ENCODE results near the gene TGFB1.
A peak's percentile ranks its signal among the peaks of the same experiment; 100 is the strongest.

Gene TGFB1

GRCh38 chr19:41335467-41335866, 18.3 kb downstream of the TGFB1 start:
- Histone ChIP-seq H3K36me3 (ENCODE audit: control insufficient read depth, insufficient read depth, low read length, severe bottlenecking) (peaks cover 7% of the 10 kb centered on the region), H3K4me1 (ENCODE audit: control insufficient read depth, insufficient read depth, low read length) (peaks cover 3% of the 10 kb centered on the region), H3K4me3 (ENCODE audit: low read length) (no peak overlapping the region), H3K9me3 (ENCODE audit: control insufficient read depth, low read length) (no peaks in the 10 kb centered on the region), H3K9ac (ENCODE audit: low read length) (no peak overlapping the region), H3K27me3 (replicated peaks; ENCODE audit: control insufficient read depth, insufficient read depth, low read length) (no peaks in the 10 kb centered on the region)
- no peak for DNase-seq (ENCODE audit: low read depth)

GRCh38 chr19:41334793-41335192, 18.9 kb downstream of the TGFB1 start:
- Histone ChIP-seq H3K27me3 (replicated peaks; ENCODE audit: control insufficient read depth, insufficient read depth, low read length) (no peaks in the 10 kb centered on the region), H3K4me3 (ENCODE audit: low read length) (no peak overlapping the region), H3K4me1 (ENCODE audit: control insufficient read depth, insufficient read depth, low read length) (peaks cover 3% of the 10 kb centered on the region), H3K9me3 (ENCODE audit: control insufficient read depth, low read length) (no peaks in the 10 kb centered on the region), H3K36me3 (ENCODE audit: control insufficient read depth, insufficient read depth, low read length, severe bottlenecking) (peaks cover 7% of the 10 kb centered on the region), H3K9ac (ENCODE audit: low read length) (no peak overlapping the region)
- no peak for DNase-seq (ENCODE audit: low read depth)

- Histone ChIP-seq H3K9ac (ENCODE audit: low read length) (no peak overlapping the region), H3K9me3 (ENCODE audit: control insufficient read depth, low read length) (no peaks in the 10 kb centered on the region)
- no peak for DNase-seq (ENCODE audit: low read depth)
These were observed 21.3 kb downstream of the TGFB1 start for GRCh38 chr19:41332468-41332867.

GRCh38 chr19:41332000-41332399, 21.7 kb downstream of the TGFB1 start:
- Histone ChIP-seq H3K27me3 (replicated peaks; ENCODE audit: control insufficient read depth, insufficient read depth, low read length) (no peaks in the 10 kb centered on the region), H3K9me3 (ENCODE audit: control insufficient read depth, low read length) (no peaks in the 10 kb centered on the region), H3K9ac (ENCODE audit: low read length) (no peak overlapping the region), H3K36me3 (ENCODE audit: control insufficient read depth, insufficient read depth, low read length, severe bottlenecking) (peaks cover 17% of the 10 kb centered on the region), H3K4me3 (ENCODE audit: low read length) (no peak overlapping the region), H3K4me1 (ENCODE audit: control insufficient read depth, insufficient read depth, low read length) (peaks cover 3% of the 10 kb centered on the region)
- no peak for DNase-seq (ENCODE audit: low read depth)

More at GRCh38 chr19:41332468-41332867, 21.3 kb downstream of the TGFB1 start:
- no peak overlapping the region for H3K4me3 ChIP-seq (ENCODE audit: low read length)
- no peaks in the 10 kb centered on the region for H3K27me3 ChIP-seq (replicated peaks; ENCODE audit: control insufficient read depth, insufficient read depth, low read length)
- peaks cover 17% of the 10 kb centered on the region for H3K36me3 ChIP-seq (ENCODE audit: control insufficient read depth, insufficient read depth, low read length, severe bottlenecking)
- H3K4me1 ChIP-seq (ENCODE audit: control insufficient read depth, insufficient read depth, low read length): peaks cover 3% of the 10 kb centered on the region

GRCh38 chr19:41330946-41331678, 22.6 kb downstream of the TGFB1 start:
- Histone ChIP-seq H3K9me3 (ENCODE audit: control insufficient read depth, low read length) (no peaks in the 10 kb centered on the region), H3K27me3 (replicated peaks; ENCODE audit: control insufficient read depth, insufficient read depth, low read length) (no peaks in the 10 kb centered on the region), H3K4me3 (ENCODE audit: low read length) (no peak overlapping the region), H3K9ac (ENCODE audit: low read length) (no peak overlapping the region), H3K36me3 (ENCODE audit: control insufficient read depth, insufficient read depth, low read length, severe bottlenecking) (peaks cover 17% of the 10 kb centered on the region), H3K4me1 (ENCODE audit: control insufficient read depth, insufficient read depth, low read length) (peaks cover 6% of the 10 kb centered on the region)
- no peak for DNase-seq (ENCODE audit: low read depth)

- Histone ChIP-seq H3K36me3 (ENCODE audit: control insufficient read depth, insufficient read depth, low read length, severe bottlenecking) (peaks cover 17% of the 10 kb centered on the region), H3K4me3 (ENCODE audit: low read length) (no peak overlapping the region), H3K27me3 (replicated peaks; ENCODE audit: control insufficient read depth, insufficient read depth, low read length) (no peaks in the 10 kb centered on the region), H3K4me1 (ENCODE audit: control insufficient read depth, insufficient read depth, low read length) (peaks cover 12% of the 10 kb centered on the region), H3K9ac (ENCODE audit: low read length) (no peak overlapping the region), H3K9me3 (ENCODE audit: control insufficient read depth, low read length) (no peaks in the 10 kb centered on the region)
- DNase-seq (ENCODE audit: low read depth): no peak
These were observed 23.2 kb downstream of the TGFB1 start for GRCh38 chr19:41330481-41330880.

- DNase-seq (ENCODE audit: low read depth): no peak
- Histone ChIP-seq H3K9me3 (ENCODE audit: control insufficient read depth, low read length) (no peaks in the 10 kb centered on the region), H3K9ac (ENCODE audit: low read length) (no peak overlapping the region), H3K4me1 (ENCODE audit: control insufficient read depth, insufficient read depth, low read length) (peaks cover 25% of the 10 kb centered on the region), H3K27me3 (replicated peaks; ENCODE audit: control insufficient read depth, insufficient read depth, low read length) (no peaks in the 10 kb centered on the region), H3K36me3 (ENCODE audit: control insufficient read depth, insufficient read depth, low read length, severe bottlenecking) (peaks cover 14% of the 10 kb centered on the region), H3K4me3 (ENCODE audit: low read length) (no peak overlapping the region)
These were observed 24.9 kb downstream of the TGFB1 start for GRCh38 chr19:41328842-41329225.

- Histone ChIP-seq H3K9ac (ENCODE audit: low read length) (no peak overlapping the region), H3K9me3 (ENCODE audit: control insufficient read depth, low read length) (no peaks in the 10 kb centered on the region), H3K36me3 (ENCODE audit: control insufficient read depth, insufficient read depth, low read length, severe bottlenecking) (peaks cover 14% of the 10 kb centered on the region), H3K4me3 (ENCODE audit: low read length) (no peak overlapping the region), H3K4me1 (ENCODE audit: control insufficient read depth, insufficient read depth, low read length) (peaks cover 31% of the 10 kb centered on the region), H3K27me3 (replicated peaks; ENCODE audit: control insufficient read depth, insufficient read depth, low read length) (no peaks in the 10 kb centered on the region)
- no peak for DNase-seq (ENCODE audit: low read depth)
These were observed 25.4 kb downstream of the TGFB1 start for GRCh38 chr19:41328157-41328841.

- Histone ChIP-seq H3K27me3 (replicated peaks; ENCODE audit: control insufficient read depth, insufficient read depth, low read length) (no peaks in the 10 kb centered on the region), H3K9me3 (ENCODE audit: control insufficient read depth, low read length) (no peaks in the 10 kb centered on the region), H3K4me1 (ENCODE audit: control insufficient read depth, insufficient read depth, low read length) (peaks cover 37% of the 10 kb centered on the region), H3K36me3 (ENCODE audit: control insufficient read depth, insufficient read depth, low read length, severe bottlenecking) (peaks cover 14% of the 10 kb centered on the region), H3K4me3 (ENCODE audit: low read length) (no peak overlapping the region), H3K9ac (ENCODE audit: low read length) (peak overlapping the region; percentile 11)
- no peak for DNase-seq (ENCODE audit: low read depth)
These were observed 26.1 kb downstream of the TGFB1 start for GRCh38 chr19:41327576-41328156.

- no peak for DNase-seq (ENCODE audit: low read depth)
- H3K9me3 ChIP-seq (ENCODE audit: control insufficient read depth, low read length): no peaks in the 10 kb centered on the region
- H3K4me1 ChIP-seq (ENCODE audit: control insufficient read depth, insufficient read depth, low read length): peaks cover 42% of the 10 kb centered on the region
- H3K27me3 ChIP-seq (replicated peaks; ENCODE audit: control insufficient read depth, insufficient read depth, low read length): no peaks in the 10 kb centered on the region
- H3K9ac ChIP-seq (ENCODE audit: low read length): peak overlapping the region; percentile 11
- H3K36me3 ChIP-seq (ENCODE audit: control insufficient read depth, insufficient read depth, low read length, severe bottlenecking): peaks cover 14% of the 10 kb centered on the region
- H3K4me3 ChIP-seq (ENCODE audit: low read length): no peak overlapping the region
These were observed 26.6 kb downstream of the TGFB1 start for GRCh38 chr19:41327076-41327575.

GRCh38 chr19:41325947-41326706, 27.6 kb downstream of the TGFB1 start:
- no peaks in the 10 kb centered on the region for H3K9me3 ChIP-seq (ENCODE audit: control insufficient read depth, low read length)
- peaks cover 10% of the 10 kb centered on the region for H3K36me3 ChIP-seq (ENCODE audit: control insufficient read depth, insufficient read depth, low read length, severe bottlenecking)
- H3K4me3 ChIP-seq (ENCODE audit: low read length): no peak overlapping the region
- peak; percentile 55 for DNase-seq (ENCODE audit: low read depth)
- H3K27me3 ChIP-seq (replicated peaks; ENCODE audit: control insufficient read depth, insufficient read depth, low read length): no peaks in the 10 kb centered on the region
- H3K9ac ChIP-seq (ENCODE audit: low read length): peak overlapping the region; percentile 16
- peaks cover 52% of the 10 kb centered on the region for H3K4me1 ChIP-seq (ENCODE audit: control insufficient read depth, insufficient read depth, low read length)
